ENCODE results near the gene FAM151A. TPM values are rescaled to one million over a fixed set of nuclear protein-coding genes. Genes with fewer than 3 reads are reported as not detected.

Gene FAM151A
- total RNA-seq, 1 donor from 2014 or later, result not detected

- Mint-ChIP-seq H3K4me3 (ENCODE audit: unreplicated experiment) (no peak overlapping the region), H3K27ac (ENCODE audit: unreplicated experiment) (no peak overlapping the region), H3K27me3 (ENCODE audit: unreplicated experiment) (peaks cover 1% of the 10 kb centered on the region), H3K36me3 (ENCODE audit: unreplicated experiment) (peaks cover 7% of the 10 kb centered on the region), H3K4me1 (ENCODE audit: low read depth, unreplicated experiment) (no peaks in the 10 kb centered on the region), H3K9me3 (ENCODE audit: unreplicated experiment) (peaks cover 1% of the 10 kb centered on the region)
- no peak for TF ChIP-seq CTCF (IDR thresholded peaks at IDR 0.05; ENCODE audit: partially characterized antibody, unreplicated experiment)
- DNase-seq, result no peak
Measured at GRCh38 chr1:54627196-54627595, 3.9 kb upstream of the FAM151A start.

- no peak overlapping the region for H3K4me3 Mint-ChIP-seq (ENCODE audit: unreplicated experiment)
- no peak overlapping the region for H3K27ac Mint-ChIP-seq (ENCODE audit: unreplicated experiment)
- H3K27me3 Mint-ChIP-seq (ENCODE audit: unreplicated experiment), result peaks cover 1% of the 10 kb centered on the region
- no peaks in the 10 kb centered on the region for H3K36me3 Mint-ChIP-seq (ENCODE audit: unreplicated experiment)
- peaks cover 3% of the 10 kb centered on the region for H3K9me3 Mint-ChIP-seq (ENCODE audit: unreplicated experiment)
- no peak for DNase-seq
- TF ChIP-seq CTCF (IDR thresholded peaks at IDR 0.05; ENCODE audit: partially characterized antibody, unreplicated experiment), result no peak
- H3K4me1 Mint-ChIP-seq (ENCODE audit: low read depth, unreplicated experiment), result peaks cover 4% of the 10 kb centered on the region
Measured at GRCh38 chr1:54624466-54625464, 1.4 kb upstream of the FAM151A start.

GRCh38 chr1:54619749-54620148 is 3.6 kb downstream of the FAM151A start:
- peaks cover 2% of the 10 kb centered on the region for H3K27me3 Mint-ChIP-seq (ENCODE audit: unreplicated experiment)
- H3K9me3 Mint-ChIP-seq (ENCODE audit: unreplicated experiment), result peaks cover 5% of the 10 kb centered on the region
- H3K4me3 Mint-ChIP-seq (ENCODE audit: unreplicated experiment), result peak overlapping the region; percentile 5
- no peak overlapping the region for H3K27ac Mint-ChIP-seq (ENCODE audit: unreplicated experiment)
- peaks cover 7% of the 10 kb centered on the region for H3K4me1 Mint-ChIP-seq (ENCODE audit: low read depth, unreplicated experiment)
- DNase-seq, result peak; percentile 35
- no peaks in the 10 kb centered on the region for H3K36me3 Mint-ChIP-seq (ENCODE audit: unreplicated experiment)
- no peak for TF ChIP-seq CTCF (IDR thresholded peaks at IDR 0.05; ENCODE audit: partially characterized antibody, unreplicated experiment)

GRCh38 chr1:54615531-54616279 is 7.6 kb downstream of the FAM151A start:
- Mint-ChIP-seq H3K4me3 (ENCODE audit: unreplicated experiment) (no peak overlapping the region), H3K27me3 (ENCODE audit: unreplicated experiment) (peaks cover 8% of the 10 kb centered on the region), H3K27ac (ENCODE audit: unreplicated experiment) (no peak overlapping the region), H3K4me1 (ENCODE audit: low read depth, unreplicated experiment) (peaks cover 12% of the 10 kb centered on the region), H3K9me3 (ENCODE audit: unreplicated experiment) (peaks cover 7% of the 10 kb centered on the region), H3K36me3 (ENCODE audit: unreplicated experiment) (no peaks in the 10 kb centered on the region)
- no peak for TF ChIP-seq CTCF (IDR thresholded peaks at IDR 0.05; ENCODE audit: partially characterized antibody, unreplicated experiment)
- no peak for DNase-seq
